Endodermal cell (in vitro differentiated cells): Measurements from ENCODE around the gene EN1. TPM values are rescaled to one million over a fixed set of nuclear protein-coding genes. Genes with fewer than 3 reads are reported as not detected.
A peak's percentile ranks its signal among the peaks of the same experiment; 100 is the strongest.

ENCODE experiments used
- DNase-seq: peaks from one replicate; pipeline ENCODE4 v3.0.0-alpha.2; 2017
- H3K27ac ChIP-seq: 2 replicates; pipeline ENCODE4 v1.5.1; 2013; ENCODE audit warnings: mild to moderate bottlenecking, low read depth, low read length, moderate library complexity
- H3K27me3 ChIP-seq: 2 replicates; pipeline ENCODE4 v1.6.1; 2013; ENCODE audit warnings: mild to moderate bottlenecking, low read length, moderate library complexity; ENCODE audit not compliant: insufficient read depth, control insufficient read depth, poor library complexity, severe bottlenecking
- H3K36me3 ChIP-seq: 2 replicates; pipeline ENCODE4 v1.7.0; 2013; ENCODE audit warnings: mild to moderate bottlenecking, low read length, moderate library complexity; ENCODE audit not compliant: control insufficient read depth, insufficient read depth
- H3K4me1 ChIP-seq: one replicate; pipeline ENCODE4 v1.7.0; 2013; ENCODE audit warnings: low read length; ENCODE audit not compliant: control insufficient read depth, insufficient read depth
- H3K4me3 ChIP-seq: 2 replicates; pipeline ENCODE4 v1.5.1; 2013; ENCODE audit warnings: mild to moderate bottlenecking, low read length, moderate library complexity
- H3K9ac ChIP-seq: 2 replicates; pipeline ENCODE4 v1.6.1; 2013; ENCODE audit warnings: mild to moderate bottlenecking, low read length, moderate library complexity; ENCODE audit not compliant: poor library complexity, severe bottlenecking; ENCODE audit errors: extremely low read depth
- H3K9me3 ChIP-seq: 2 replicates; pipeline ENCODE4 v1.6.1; 2013; ENCODE audit warnings: mild to moderate bottlenecking, low read length, moderate library complexity; ENCODE audit not compliant: control insufficient read depth
- H3K27ac Mint-ChIP-seq: 2 replicates; pipeline ENCODE4 v1.8.0; 2020; ENCODE audit warnings: mixed read lengths
- H3K27me3 Mint-ChIP-seq: 2 replicates; pipeline ENCODE4 v1.8.0; 2021; ENCODE audit warnings: mild to moderate bottlenecking, mixed read lengths; ENCODE audit not compliant: insufficient read depth
- H3K36me3 Mint-ChIP-seq: 2 replicates; pipeline ENCODE4 v1.8.0; 2020; ENCODE audit warnings: low read depth, mixed read lengths
- H3K4me1 Mint-ChIP-seq: 2 replicates; pipeline ENCODE4 v1.8.0; 2020; ENCODE audit warnings: mixed read lengths
- H3K4me3 Mint-ChIP-seq: 2 replicates; pipeline ENCODE4 v1.8.0; 2020; ENCODE audit warnings: mild to moderate bottlenecking, moderate library complexity, mixed read lengths
- H3K9me3 Mint-ChIP-seq: 2 replicates; pipeline ENCODE4 v1.8.0; 2020; ENCODE audit warnings: mild to moderate bottlenecking, mixed read lengths
- CTCF ChIP-seq: fragments of 200-600 bp; sonication (generic); conservative IDR thresholded peaks from 2 replicates; pipeline ENCODE4 v1.5.0; 2021; ENCODE audit warnings: antibody characterized with exemption, mild to moderate bottlenecking
- WGBS, 2 experiments: methylation state at CpG; one replicate each; pipeline versions ENCODE4 v1.1.5 to v1.1.7; 2013; ENCODE audit warnings: missing lambda C conversion rate in 2 of 2, mixed read lengths in 1 of 2; ENCODE audit not compliant: insufficient coverage in 1 of 2, insufficient read length in 1 of 2; 5-methylcytosine and 5-hydroxymethylcytosine counted together
- total RNA-seq, 2 donors: library from RNA; stranded (reverse); fragmentation: NEBNext Ultra II Directional in 1 of 2; extraction: Animal tissue kit (Norgen Biotek cat#: 25700) in 1 of 2; gene quantifications; 2 replicates in 1 of 2; 3 replicates in 1 of 2; pipeline ENCODE4 v1.2.1, GENCODE V29; 2021

Gene EN1
- total RNA-seq, 2 donors from 2014 or later, result not detected

- Histone ChIP-seq H3K27me3 (peaks cover 43% of the 10 kb centered on the region), H3K4me1 (no peaks in the 10 kb centered on the region), H3K27ac (no peak overlapping the region), H3K36me3 (no peaks in the 10 kb centered on the region), H3K9ac (no peak overlapping the region), H3K4me3 (no peak overlapping the region), H3K9me3 (no peaks in the 10 kb centered on the region)
- Mint-ChIP-seq H3K27ac (no peak overlapping the region), H3K36me3 (no peaks in the 10 kb centered on the region), H3K4me1 (peaks cover 9% of the 10 kb centered on the region), H3K9me3 (no peaks in the 10 kb centered on the region), H3K27me3 (peaks cover 81% of the 10 kb centered on the region), H3K4me3 (no peak overlapping the region)
- TF ChIP-seq CTCF, result no peak
- 57 to 74% methylated on average over 1 to 4 of the region's 4 CpGs for WGBS, 2 experiments
- no peak for DNase-seq
Observed at GRCh38 chr2:118815731-118816130, 31.7 kb downstream of the EN1 start.

GRCh38 chr2:118815314-118815713 is 32.1 kb downstream of the EN1 start:
- Histone ChIP-seq H3K4me1 (no peaks in the 10 kb centered on the region), H3K4me3 (no peak overlapping the region), H3K36me3 (no peaks in the 10 kb centered on the region), H3K9me3 (no peaks in the 10 kb centered on the region), H3K9ac (no peak overlapping the region), H3K27me3 (peaks cover 39% of the 10 kb centered on the region), H3K27ac (no peak overlapping the region)
- Mint-ChIP-seq H3K9me3 (no peaks in the 10 kb centered on the region), H3K4me3 (no peak overlapping the region), H3K4me1 (peaks cover 9% of the 10 kb centered on the region), H3K27me3 (peaks cover 78% of the 10 kb centered on the region), H3K36me3 (no peaks in the 10 kb centered on the region), H3K27ac (no peak overlapping the region)
- WGBS, 2 experiments, result 91 to 94% methylated on average over 6 to 7 of the region's 7 CpGs
- TF ChIP-seq CTCF, result peak; percentile 30
- DNase-seq, result no peak

GRCh38 chr2:118814368-118814767 is 33.1 kb downstream of the EN1 start:
- Mint-ChIP-seq H3K4me1 (peaks cover 9% of the 10 kb centered on the region), H3K27ac (no peak overlapping the region), H3K9me3 (no peaks in the 10 kb centered on the region), H3K36me3 (no peaks in the 10 kb centered on the region), H3K27me3 (peaks cover 76% of the 10 kb centered on the region), H3K4me3 (no peak overlapping the region)
- peak; percentile 56 for DNase-seq
- TF ChIP-seq CTCF, result peak; percentile 39
- no peaks in the 10 kb centered on the region for H3K36me3 ChIP-seq
- H3K9me3 ChIP-seq, result no peaks in the 10 kb centered on the region
- H3K9ac ChIP-seq, result no peak overlapping the region
- peaks cover 39% of the 10 kb centered on the region for H3K27me3 ChIP-seq
- no peak overlapping the region for H3K4me3 ChIP-seq
- no peak overlapping the region for H3K27ac ChIP-seq
- H3K4me1 ChIP-seq, result no peaks in the 10 kb centered on the region
- 74 to 83% methylated on average over 2 to 3 of the region's 3 CpGs for WGBS, 2 experiments
